ENCODE measurements around the gene DIAPH1. TPM values are rescaled to one million over a fixed set of nuclear protein-coding genes. Genes with fewer than 3 reads are reported as not detected.

DIAPH1 gene
- total and polyA plus RNA-seq, 8 donors: 18.0 to 181 (median 76.6) TPM

DNA sequence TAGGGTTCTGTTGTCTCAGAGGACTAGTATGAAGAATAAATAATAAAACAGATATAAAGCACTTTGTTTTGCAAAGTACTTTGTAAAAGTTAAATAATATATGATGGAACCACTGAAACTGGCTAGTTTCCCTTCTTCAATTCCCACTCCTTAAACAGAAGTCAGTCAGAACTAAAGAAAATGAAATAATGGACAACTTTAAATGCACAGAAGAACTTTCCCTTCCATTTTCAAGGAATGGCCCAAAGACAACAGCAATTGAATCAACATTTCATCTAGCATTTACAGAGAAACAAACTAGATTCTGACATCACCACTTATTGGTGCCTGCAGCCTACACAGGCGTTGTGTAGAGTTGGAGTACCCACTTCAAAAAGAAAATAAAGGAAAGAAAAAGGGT lies 16.2 kb downstream of the DIAPH1 start:
- Histone ChIP-seq H3K27ac (peak overlapping the region in 1 of 5 donors; percentile 35), H3K27me3 (no peaks in the 10 kb centered on the region), H3K36me3 (no peaks in the 10 kb centered on the region), H3K4me1 (peaks cover 22 to 96% (median 57%) of the 10 kb centered on the region in 4 donors), H3K9me3 (no peaks in the 10 kb centered on the region), H3K4me3 (no peak overlapping the region)
- TF ChIP-seq POLR2AphosphoS5 (IDR thresholded peaks at IDR 0.05): no peak
- TF ChIP-seq POLR2A (IDR thresholded peaks at IDR 0.05): no peak
- no peak for TF ChIP-seq EP300 (IDR thresholded peaks at IDR 0.05)
- TF ChIP-seq, protein P1, sequence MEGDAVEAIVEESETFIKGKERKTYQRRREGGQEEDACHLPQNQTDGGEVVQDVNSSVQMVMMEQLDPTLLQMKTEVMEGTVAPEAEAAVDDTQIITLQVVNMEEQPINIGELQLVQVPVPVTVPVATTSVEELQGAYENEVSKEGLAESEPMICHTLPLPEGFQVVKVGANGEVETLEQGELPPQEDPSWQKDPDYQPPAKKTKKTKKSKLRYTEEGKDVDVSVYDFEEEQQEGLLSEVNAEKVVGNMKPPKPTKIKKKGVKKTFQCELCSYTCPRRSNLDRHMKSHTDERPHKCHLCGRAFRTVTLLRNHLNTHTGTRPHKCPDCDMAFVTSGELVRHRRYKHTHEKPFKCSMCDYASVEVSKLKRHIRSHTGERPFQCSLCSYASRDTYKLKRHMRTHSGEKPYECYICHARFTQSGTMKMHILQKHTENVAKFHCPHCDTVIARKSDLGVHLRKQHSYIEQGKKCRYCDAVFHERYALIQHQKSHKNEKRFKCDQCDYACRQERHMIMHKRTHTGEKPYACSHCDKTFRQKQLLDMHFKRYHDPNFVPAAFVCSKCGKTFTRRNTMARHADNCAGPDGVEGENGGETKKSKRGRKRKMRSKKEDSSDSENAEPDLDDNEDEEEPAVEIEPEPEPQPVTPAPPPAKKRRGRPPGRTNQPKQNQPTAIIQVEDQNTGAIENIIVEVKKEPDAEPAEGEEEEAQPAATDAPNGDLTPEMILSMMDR (IDR thresholded peaks at IDR 0.05): no peak
- no peak for DNase-seq
- intact Hi-C loops (cut with DNase I; ENCODE audit: low total_unique reads): no loop called here
- WGBS, 5 donors: 88 to 96% (median 88%) methylated on average over 1 of the region's 1 CpG

DNA sequence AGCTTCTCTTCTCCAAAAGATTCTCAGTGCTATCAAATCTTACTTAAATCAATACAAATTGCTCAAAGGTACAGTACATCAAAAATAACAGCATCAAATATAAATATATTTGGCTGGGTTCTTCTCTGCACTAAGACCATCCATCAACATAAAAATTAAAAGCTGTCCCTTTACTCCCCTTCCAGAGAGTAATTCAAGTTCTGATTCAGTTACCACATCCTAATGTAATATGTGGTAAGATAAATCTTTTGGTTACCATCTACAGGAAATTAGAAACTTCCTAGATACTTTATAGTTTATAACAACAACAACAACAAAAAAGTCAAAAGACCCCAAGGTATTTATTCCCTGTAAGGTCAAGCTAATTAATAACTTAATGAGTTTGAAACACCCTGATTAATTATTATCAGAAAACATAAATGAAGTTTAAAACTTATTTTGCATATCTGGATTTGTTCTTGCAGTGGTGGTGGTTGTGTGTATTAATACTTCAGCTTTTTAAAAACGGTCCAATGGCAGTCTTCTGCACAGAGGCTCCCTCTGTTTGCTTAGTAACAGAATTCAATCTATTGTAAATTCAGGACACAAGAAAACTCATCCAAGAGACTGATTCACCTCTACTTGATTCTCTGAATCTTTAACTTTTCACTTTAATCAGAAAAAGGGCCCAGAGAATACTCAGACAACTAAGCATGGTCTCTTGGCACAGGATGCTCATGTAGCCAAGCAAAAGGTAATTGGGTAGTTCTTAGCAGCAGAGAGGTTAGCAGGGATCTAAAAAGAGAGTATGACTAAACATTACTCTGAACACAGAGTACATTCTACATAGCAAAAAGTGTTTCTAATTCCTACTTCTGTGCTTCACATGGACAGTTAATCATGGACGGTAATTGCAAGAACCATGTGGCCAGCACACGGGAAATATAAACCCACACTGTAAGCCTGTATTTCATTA lies 20.1 kb downstream of the DIAPH1 start:
- peak overlapping the region in 4 of 5 donors; percentile 1 to 57 (median 18) for H3K27ac ChIP-seq
- 50 to 64% (median 52%) methylated on average over 3 of the region's 3 CpGs for WGBS, 5 donors
- no peak overlapping the region for H3K4me3 ChIP-seq
- intact Hi-C loops (cut with DNase I; ENCODE audit: low total_unique reads): no loop called here
- peaks cover 2 to 64% (median 30%) of the 10 kb centered on the region in 4 donors for H3K4me1 ChIP-seq
- DNase-seq: no peak
- peaks cover 0 to 14% (median 6%) of the 10 kb centered on the region in 4 donors for H3K36me3 ChIP-seq
- no peaks in the 10 kb centered on the region for H3K9me3 ChIP-seq
- no peak for TF ChIP-seq POLR2AphosphoS5 (IDR thresholded peaks at IDR 0.05)
- TF ChIP-seq POLR2A (IDR thresholded peaks at IDR 0.05): no peak
- TF ChIP-seq, protein P1 (IDR thresholded peaks at IDR 0.05): no peak
- TF ChIP-seq EP300 (IDR thresholded peaks at IDR 0.05): no peak
- no peaks in the 10 kb centered on the region for H3K27me3 ChIP-seq

DNA sequence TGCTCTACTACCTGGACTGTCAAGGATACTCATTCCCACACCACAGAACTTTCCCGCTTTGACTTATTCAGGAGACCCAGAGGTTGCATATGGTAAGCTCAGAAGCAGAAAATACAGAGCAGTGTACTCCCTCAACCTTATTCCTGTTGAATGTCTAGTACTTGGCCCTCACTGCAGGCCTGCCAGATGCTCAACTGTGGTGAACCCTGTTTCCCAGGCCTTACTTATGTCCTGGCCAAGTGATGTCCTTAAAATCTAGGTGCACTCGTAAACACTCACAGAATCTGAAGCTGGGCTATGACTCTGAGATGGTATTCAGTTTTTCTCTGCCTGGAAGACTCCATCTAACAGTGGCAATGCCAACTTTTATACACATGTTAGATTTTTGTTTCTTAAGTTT lies 21.0 kb downstream of the DIAPH1 start:
- Histone ChIP-seq H3K9me3 (no peaks in the 10 kb centered on the region), H3K27ac (peak overlapping the region in 3 of 5 donors; percentile 5 to 57 (median 11)), H3K4me3 (no peak overlapping the region), H3K4me1 (peaks cover 0 to 63% (median 27%) of the 10 kb centered on the region in 4 donors), H3K36me3 (peaks cover 0 to 20% (median 10%) of the 10 kb centered on the region in 4 donors), H3K27me3 (no peaks in the 10 kb centered on the region)
- TF ChIP-seq POLR2AphosphoS5 (IDR thresholded peaks at IDR 0.05) (no peak), EP300 (IDR thresholded peaks at IDR 0.05) (no peak), POLR2A (IDR thresholded peaks at IDR 0.05) (no peak)
- TF ChIP-seq, protein P1 (IDR thresholded peaks at IDR 0.05): no peak
- DNase-seq: no peak
- whole genome bisulfite sequencing, 5 donors: 89 to 96% (median 94%) methylated on average over 2 of the region's 2 CpGs
- intact Hi-C loops (cut with DNase I; ENCODE audit: low total_unique reads): no loop called here

DNA sequence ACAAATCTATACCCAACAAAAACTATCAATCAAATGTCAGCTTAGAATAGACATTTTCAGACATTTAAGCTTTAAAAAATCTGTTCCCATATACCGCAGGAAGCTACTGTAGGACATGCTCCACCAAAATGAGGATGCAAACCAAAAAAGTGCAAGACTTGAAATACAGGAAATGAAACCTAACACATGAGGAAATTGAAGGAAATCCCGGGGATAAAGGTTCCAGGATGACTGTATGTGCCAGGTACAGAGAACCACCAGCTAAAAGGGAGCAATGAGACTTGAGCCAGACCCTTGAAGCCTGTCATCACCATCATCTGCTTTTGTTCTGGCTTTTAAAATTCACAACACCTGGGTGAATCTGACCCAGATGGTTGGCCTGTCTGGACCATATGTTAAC lies 21.4 kb downstream of the DIAPH1 start:
- WGBS, 5 donors: 50 to 58% (median 55%) methylated on average over 2 of the region's 2 CpGs

More for the DNA sequence above, 21.4 kb downstream of the DIAPH1 start:
- intact Hi-C loops (cut with DNase I; ENCODE audit: low total_unique reads): no loop called here
- Histone ChIP-seq H3K4me3 (no peak overlapping the region), H3K9me3 (no peaks in the 10 kb centered on the region), H3K36me3 (peaks cover 0 to 21% (median 12%) of the 10 kb centered on the region in 4 donors), H3K27me3 (no peaks in the 10 kb centered on the region), H3K4me1 (peaks cover 0 to 63% (median 28%) of the 10 kb centered on the region in 4 donors), H3K27ac (peak overlapping the region in 3 of 5 donors; percentile 5 to 57 (median 11))
- DNase-seq: no peak
- TF ChIP-seq, protein P1 (IDR thresholded peaks at IDR 0.05): no peak
- TF ChIP-seq POLR2AphosphoS5 (IDR thresholded peaks at IDR 0.05) (no peak), EP300 (IDR thresholded peaks at IDR 0.05) (no peak), POLR2A (IDR thresholded peaks at IDR 0.05) (no peak)
